ENCODE results near the gene TBC1D14.

The TBC1D14 gene, protein sequence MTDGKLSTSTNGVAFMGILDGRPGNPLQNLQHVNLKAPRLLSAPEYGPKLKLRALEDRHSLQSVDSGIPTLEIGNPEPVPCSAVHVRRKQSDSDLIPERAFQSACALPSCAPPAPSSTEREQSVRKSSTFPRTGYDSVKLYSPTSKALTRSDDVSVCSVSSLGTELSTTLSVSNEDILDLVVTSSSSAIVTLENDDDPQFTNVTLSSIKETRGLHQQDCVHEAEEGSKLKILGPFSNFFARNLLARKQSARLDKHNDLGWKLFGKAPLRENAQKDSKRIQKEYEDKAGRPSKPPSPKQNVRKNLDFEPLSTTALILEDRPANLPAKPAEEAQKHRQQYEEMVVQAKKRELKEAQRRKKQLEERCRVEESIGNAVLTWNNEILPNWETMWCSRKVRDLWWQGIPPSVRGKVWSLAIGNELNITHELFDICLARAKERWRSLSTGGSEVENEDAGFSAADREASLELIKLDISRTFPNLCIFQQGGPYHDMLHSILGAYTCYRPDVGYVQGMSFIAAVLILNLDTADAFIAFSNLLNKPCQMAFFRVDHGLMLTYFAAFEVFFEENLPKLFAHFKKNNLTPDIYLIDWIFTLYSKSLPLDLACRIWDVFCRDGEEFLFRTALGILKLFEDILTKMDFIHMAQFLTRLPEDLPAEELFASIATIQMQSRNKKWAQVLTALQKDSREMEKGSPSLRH

DNA sequence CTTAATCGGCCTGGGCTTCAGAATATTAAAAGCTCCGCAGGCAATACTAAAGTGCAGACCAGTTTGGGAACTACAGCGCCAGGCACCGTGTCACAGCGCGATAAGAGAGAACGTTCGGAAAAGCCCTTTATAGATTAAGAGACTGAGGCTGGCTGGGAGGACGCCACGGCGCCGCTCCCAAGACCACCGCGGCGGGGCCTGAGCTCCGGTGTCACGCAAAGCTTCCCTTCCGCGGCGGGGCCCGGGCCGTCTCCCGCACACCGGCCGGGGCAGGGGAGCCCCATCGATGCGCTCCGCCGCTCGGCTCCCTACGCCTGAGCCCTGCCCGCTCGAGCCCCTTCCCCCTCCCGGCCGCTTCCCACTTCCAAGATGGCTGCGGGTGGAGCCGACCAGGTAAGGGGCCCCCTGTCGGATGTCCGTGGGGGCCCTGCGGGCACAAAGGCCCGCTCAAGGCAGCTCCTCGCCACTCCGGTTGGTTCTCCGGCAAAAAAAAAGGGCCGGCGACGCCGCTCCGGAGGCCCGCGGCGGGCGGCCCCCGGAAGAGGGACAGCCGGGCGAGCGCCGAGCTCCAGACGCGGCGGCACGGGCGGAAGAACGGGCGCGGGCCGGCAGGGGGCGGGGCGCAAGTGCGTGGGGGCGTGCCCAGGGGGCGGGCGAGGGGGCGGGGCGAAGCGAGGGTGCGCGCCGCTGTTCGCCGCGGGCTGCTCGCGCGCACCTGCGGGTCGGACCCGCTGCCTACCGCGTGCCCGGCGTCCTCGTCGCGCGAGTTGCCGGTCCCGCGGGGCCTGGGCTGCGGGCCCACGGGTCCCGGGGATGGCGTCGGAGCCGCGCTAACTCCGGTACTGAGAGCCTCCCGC lies at the start of gene TBC1D14:
TBC1D14 (plus strand) TSS at position 714 of the 857 bp plus-strand sequence. CDS start 13,564 bp downstream, outside the sequence.
- Mint-ChIP-seq H3K4me1 (ENCODE audit: low read depth) (peaks cover 63% of the 10 kb centered on the region), H3K27me3 (ENCODE audit: low read depth) (no peaks in the 10 kb centered on the region), H3K36me3 (ENCODE audit: low read depth) (peaks cover 6% of the 10 kb centered on the region), H3K27ac (peak within 1 kb of the TSS; percentile 93), H3K4me3 (peak within 1 kb of the TSS; percentile 94), H3K9me3 (no peaks in the 10 kb centered on the region)

DNA sequence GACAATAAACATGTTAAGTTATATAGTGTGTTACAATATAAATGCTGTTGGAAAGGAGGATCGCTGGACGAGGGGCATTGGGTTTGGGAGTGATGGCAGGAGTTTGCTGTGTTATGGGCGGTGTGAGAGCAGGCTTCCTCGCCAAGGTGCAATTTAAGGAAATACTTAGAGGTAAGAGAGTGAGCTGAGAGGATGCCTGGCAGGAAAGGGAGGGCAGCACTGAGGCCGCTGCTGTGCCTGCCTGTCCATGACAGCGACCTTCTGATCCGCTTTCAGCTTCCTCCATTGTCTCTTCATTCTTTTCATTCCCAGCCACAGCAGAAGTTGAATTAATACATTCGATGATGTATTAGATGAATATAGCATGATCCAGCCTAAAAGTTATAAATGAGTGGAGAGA lies 41.2 kb upstream of the TBC1D14 start:
- H3K9me3 Mint-ChIP-seq = no peaks in the 10 kb centered on the region

DNA sequence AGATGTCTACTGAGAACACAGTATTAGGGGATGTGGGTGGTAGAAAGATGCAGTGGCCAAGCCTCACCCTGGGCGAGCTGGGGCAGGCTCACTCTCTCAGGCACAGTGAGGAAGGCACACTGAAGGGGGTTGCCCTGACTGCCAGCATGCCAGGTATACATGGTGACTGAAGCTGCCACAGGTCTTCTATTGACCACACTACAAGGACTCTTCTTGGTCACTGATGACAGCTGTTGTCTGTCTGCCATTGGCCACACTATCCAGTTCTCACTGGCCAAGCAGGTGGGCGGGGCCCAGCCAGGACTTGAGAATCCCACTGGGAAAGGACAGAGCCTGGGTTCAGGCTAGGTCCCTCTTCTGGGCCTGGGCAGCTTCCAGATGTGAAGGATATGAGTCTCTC lies 39.7 kb upstream of the TBC1D14 start:
- Mint-ChIP-seq H3K27ac (no peak overlapping the region), H3K4me1 (ENCODE audit: low read depth) (peaks cover 6% of the 10 kb centered on the region), H3K36me3 (ENCODE audit: low read depth) (peaks cover 25% of the 10 kb centered on the region), H3K9me3 (no peaks in the 10 kb centered on the region), H3K4me3 (no peak overlapping the region), H3K27me3 (ENCODE audit: low read depth) (no peaks in the 10 kb centered on the region)

More for the DNA sequence above, 41.2 kb upstream of the TBC1D14 start:
- no peak overlapping the region for H3K4me3 Mint-ChIP-seq
- H3K27ac Mint-ChIP-seq = no peak overlapping the region
- no peaks in the 10 kb centered on the region for H3K27me3 Mint-ChIP-seq (ENCODE audit: low read depth)
- no peaks in the 10 kb centered on the region for H3K4me1 Mint-ChIP-seq (ENCODE audit: low read depth)
- H3K36me3 Mint-ChIP-seq (ENCODE audit: low read depth) = peaks cover 30% of the 10 kb centered on the region

DNA sequence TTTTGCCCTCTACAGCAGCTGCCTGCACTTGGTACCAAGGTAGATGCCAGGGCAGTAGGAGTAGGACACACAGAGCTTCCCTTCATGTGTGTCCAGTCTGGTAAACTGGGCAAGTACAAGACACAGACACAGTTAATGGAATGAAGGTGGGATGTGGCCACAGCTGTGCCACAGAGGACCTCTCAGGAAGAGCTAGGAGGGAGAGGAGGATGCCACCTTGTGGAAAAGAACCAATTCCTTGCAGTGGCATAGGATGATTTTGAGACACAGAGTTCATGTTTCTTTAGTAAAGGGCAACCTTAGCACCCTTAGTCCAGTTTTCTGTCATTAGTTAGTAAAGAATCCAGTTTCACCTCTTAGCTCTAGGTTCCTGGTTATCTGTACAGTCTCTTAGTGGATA lies 36.3 kb upstream of the TBC1D14 start:
- Mint-ChIP-seq H3K27ac (peak overlapping the region; percentile 45), H3K27me3 (ENCODE audit: low read depth) (no peaks in the 10 kb centered on the region), H3K4me1 (ENCODE audit: low read depth) (peaks cover 13% of the 10 kb centered on the region), H3K4me3 (no peak overlapping the region), H3K9me3 (no peaks in the 10 kb centered on the region), H3K36me3 (ENCODE audit: low read depth) (peaks cover 24% of the 10 kb centered on the region)

DNA sequence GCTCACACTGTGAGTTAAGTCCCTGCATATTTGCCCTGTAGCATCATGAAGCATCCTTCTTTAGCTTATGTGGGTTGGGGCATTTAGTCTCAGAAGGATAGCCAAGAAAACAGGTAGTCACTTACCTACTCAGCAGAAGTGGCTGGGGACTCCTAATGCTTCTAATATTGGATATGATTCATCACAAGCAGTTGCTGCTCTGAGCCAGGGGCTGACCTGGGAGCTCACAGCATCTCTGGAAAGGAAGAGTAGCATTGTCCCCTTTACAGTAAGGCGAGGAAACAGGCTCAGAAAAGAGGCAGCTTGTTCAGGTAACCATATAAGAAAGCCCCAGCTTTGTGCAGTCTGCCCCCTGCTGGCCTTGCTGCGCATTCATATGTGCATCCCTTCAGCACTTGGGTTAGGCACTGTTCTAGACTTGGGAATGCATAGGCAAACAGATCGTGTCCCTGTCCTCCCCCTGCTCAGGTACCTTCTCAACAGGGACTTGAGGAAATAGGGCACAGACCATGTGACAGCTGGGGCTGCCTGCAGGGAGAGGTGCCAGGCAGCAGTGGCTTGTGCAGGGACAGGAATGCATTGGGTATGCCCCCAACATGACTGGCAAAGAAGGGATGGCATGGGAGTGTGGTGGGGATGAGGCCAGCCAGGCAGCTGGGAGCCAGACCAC lies 35.7 kb upstream of the TBC1D14 start:
- no peaks in the 10 kb centered on the region for H3K9me3 Mint-ChIP-seq
- H3K27me3 Mint-ChIP-seq (ENCODE audit: low read depth) = no peaks in the 10 kb centered on the region
- no peak overlapping the region for H3K27ac Mint-ChIP-seq
- peaks cover 25% of the 10 kb centered on the region for H3K36me3 Mint-ChIP-seq (ENCODE audit: low read depth)
- H3K4me3 Mint-ChIP-seq = no peak overlapping the region
- H3K4me1 Mint-ChIP-seq (ENCODE audit: low read depth) = peaks cover 13% of the 10 kb centered on the region

DNA sequence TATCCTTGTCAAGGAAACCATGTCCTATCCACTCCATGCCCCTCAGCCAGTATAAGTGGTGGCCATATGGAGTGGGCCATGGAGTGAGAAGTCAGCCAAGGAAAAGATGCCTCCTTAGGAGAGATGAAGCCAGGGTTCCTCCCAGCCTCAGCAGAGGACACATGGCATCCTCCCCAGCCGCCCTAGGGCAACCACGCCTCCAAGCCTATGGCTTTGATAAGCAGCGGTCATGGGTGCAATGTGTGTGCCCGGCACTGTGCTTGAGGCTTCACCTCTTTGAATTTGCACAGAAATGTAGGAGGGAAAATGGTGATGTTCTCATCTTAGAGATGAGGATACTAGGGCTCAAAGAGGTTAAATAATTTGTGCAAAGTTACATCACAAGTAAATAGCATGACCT lies 34.6 kb upstream of the TBC1D14 start:
- Mint-ChIP-seq H3K4me1 (ENCODE audit: low read depth) (peaks cover 13% of the 10 kb centered on the region), H3K9me3 (no peaks in the 10 kb centered on the region), H3K27me3 (ENCODE audit: low read depth) (no peaks in the 10 kb centered on the region), H3K27ac (no peak overlapping the region), H3K36me3 (ENCODE audit: low read depth) (peaks cover 31% of the 10 kb centered on the region), H3K4me3 (no peak overlapping the region)

DNA sequence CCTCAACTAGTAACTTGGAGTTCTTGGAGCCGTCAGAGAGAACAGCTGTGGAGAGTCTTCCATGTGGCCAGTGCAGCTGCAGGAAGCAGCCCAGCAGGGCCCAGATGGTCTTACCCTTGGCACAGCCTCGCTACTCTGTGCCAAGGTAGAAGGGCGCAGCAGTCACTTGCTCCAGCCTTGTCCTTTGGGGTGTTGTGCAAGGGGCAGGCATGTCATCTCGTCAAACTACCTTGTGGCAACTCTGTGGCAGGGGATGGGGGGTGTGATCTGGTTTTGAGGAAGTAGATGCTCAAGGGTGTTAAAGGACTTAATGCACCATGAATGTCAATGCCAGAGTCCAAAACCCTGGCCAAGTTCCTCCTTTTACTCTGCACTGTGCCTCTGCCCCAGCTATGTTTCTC lies 34.2 kb upstream of the TBC1D14 start:
- Mint-ChIP-seq H3K27me3 (ENCODE audit: low read depth) (no peaks in the 10 kb centered on the region), H3K9me3 (no peaks in the 10 kb centered on the region), H3K4me1 (ENCODE audit: low read depth) (peaks cover 13% of the 10 kb centered on the region), H3K4me3 (no peak overlapping the region), H3K36me3 (ENCODE audit: low read depth) (peaks cover 31% of the 10 kb centered on the region), H3K27ac (no peak overlapping the region)

DNA sequence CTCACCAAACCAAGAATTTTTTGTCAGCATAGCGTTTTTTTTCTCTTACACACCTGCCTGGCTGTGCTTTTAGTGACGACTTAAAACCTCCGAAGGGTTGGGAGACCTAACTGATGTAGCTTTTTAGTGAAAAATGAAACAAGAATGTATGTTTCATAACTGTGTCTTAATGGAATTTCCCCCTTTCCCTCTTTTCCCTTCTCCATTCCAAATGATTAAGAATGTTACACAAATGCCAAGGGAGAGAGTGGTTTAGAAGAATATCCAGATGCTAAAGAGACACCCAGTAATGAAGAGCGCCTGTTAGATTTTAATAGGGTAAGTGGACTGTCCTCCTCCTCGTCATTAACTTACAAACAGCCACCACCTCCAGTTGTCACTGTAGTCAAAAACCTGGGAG lies 33.2 kb upstream of the TBC1D14 start:
- H3K27ac Mint-ChIP-seq = no peak overlapping the region
- no peaks in the 10 kb centered on the region for H3K9me3 Mint-ChIP-seq
- H3K27me3 Mint-ChIP-seq (ENCODE audit: low read depth) = no peaks in the 10 kb centered on the region
- H3K4me3 Mint-ChIP-seq = no peak overlapping the region
- peaks cover 13% of the 10 kb centered on the region for H3K4me1 Mint-ChIP-seq (ENCODE audit: low read depth)
- peaks cover 36% of the 10 kb centered on the region for H3K36me3 Mint-ChIP-seq (ENCODE audit: low read depth)

DNA sequence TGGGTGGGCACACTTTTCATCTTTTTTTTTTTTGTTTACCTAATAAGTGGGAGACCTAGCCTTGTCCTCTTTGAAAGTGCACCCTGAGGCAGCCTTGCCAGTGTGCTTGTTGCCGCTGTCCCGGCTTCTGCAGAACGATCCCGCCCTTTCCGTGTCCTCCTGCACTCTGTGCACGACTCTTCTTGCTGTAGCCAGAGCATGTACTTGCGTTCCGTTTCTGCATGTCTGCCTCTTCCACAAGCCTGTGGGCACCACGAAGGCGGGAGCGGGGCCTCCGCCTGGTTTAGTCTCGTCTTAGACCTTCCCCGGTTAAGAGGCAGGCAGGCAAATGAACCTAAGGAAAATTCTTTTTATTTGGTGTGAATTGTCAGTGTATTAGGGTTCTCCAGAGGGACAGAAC lies 32.6 kb upstream of the TBC1D14 start:
- no peak overlapping the region for H3K4me3 Mint-ChIP-seq
- H3K27me3 Mint-ChIP-seq (ENCODE audit: low read depth) = no peaks in the 10 kb centered on the region
- H3K36me3 Mint-ChIP-seq (ENCODE audit: low read depth) = peaks cover 39% of the 10 kb centered on the region
- peak overlapping the region; percentile 47 for H3K27ac Mint-ChIP-seq
- H3K9me3 Mint-ChIP-seq = no peaks in the 10 kb centered on the region
- H3K4me1 Mint-ChIP-seq (ENCODE audit: low read depth) = peaks cover 13% of the 10 kb centered on the region

DNA sequence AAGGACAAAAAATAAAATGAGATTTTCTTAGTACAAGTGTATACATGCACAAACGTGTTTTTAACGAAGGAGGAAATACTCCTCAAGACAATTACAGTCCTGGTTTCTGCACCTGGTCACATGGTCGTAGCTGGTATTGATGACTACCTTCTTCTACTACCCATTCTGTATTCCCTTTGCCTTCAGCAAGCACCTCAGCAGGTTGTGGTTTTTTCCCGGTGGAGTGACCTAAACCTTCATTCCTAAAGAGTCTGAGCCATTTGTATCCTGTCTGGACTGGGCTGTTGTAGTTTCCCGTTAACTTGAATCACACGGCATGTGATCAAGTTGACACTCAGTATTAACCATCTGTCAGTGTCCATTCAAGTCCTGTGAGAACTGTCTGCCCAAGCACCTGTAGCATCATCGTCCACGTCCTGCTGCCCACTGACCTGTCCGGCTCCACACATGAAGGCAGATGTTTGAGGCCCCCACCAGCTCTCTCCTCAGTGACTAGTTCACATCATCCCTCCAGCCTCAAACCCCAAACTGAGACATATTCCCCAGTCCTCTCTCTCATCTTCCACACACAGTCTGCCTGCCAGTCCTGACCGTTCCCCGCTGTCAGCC lies 31.1 kb upstream of the TBC1D14 start:
- H3K27ac Mint-ChIP-seq = no peak overlapping the region
- no peaks in the 10 kb centered on the region for H3K27me3 Mint-ChIP-seq (ENCODE audit: low read depth)
- peaks cover 13% of the 10 kb centered on the region for H3K4me1 Mint-ChIP-seq (ENCODE audit: low read depth)
- peaks cover 42% of the 10 kb centered on the region for H3K36me3 Mint-ChIP-seq (ENCODE audit: low read depth)
- H3K4me3 Mint-ChIP-seq = no peak overlapping the region
- no peaks in the 10 kb centered on the region for H3K9me3 Mint-ChIP-seq

DNA sequence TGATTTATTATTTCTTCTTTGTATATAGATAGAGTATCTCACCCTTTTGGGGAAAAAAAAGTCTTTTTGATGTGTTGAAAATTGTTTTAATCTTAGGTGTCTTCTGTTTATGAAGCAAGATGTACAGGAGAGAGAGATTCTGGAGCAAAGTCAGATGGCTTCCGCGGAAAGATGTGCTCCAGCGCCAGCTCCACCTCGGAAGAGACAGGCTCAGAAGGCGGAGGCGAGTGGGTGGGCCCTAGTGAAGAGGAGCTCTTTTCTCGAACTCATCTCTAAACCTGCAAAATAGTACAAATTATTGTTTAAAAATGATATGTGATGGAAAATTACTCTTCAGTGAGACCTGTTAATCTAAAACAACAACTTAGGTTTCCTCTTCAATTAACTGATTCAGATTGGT lies 28.9 kb upstream of the TBC1D14 start:
- no peak overlapping the region for H3K27ac Mint-ChIP-seq
- no peaks in the 10 kb centered on the region for H3K9me3 Mint-ChIP-seq
- H3K36me3 Mint-ChIP-seq (ENCODE audit: low read depth) = peaks cover 40% of the 10 kb centered on the region
- H3K4me3 Mint-ChIP-seq = no peak overlapping the region
- no peaks in the 10 kb centered on the region for H3K27me3 Mint-ChIP-seq (ENCODE audit: low read depth)
- peaks cover 10% of the 10 kb centered on the region for H3K4me1 Mint-ChIP-seq (ENCODE audit: low read depth)

DNA sequence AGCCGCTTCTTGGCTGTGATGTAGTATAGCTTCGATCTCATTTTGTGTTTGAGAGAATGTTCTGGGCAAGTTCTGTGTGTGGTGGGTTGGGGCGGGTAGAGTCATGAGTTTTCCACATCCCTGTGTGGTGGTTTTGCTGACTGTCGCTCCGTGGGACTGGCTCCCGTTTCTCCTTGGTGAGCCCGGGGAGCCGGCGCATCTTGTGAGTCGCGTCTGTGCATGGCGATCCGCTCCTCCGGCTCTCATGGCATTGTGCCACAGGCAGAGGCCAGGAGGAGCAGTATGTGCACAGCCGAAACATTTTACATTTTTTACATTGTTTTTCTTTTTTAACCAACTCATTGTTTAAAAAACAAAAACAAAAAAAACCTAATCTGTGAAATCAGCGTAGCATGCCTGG lies 27.7 kb upstream of the TBC1D14 start:
- peaks cover 38% of the 10 kb centered on the region for H3K36me3 Mint-ChIP-seq (ENCODE audit: low read depth)
- no peak overlapping the region for H3K27ac Mint-ChIP-seq
- H3K4me1 Mint-ChIP-seq (ENCODE audit: low read depth) = peaks cover 7% of the 10 kb centered on the region
- H3K4me3 Mint-ChIP-seq = no peak overlapping the region
- H3K27me3 Mint-ChIP-seq (ENCODE audit: low read depth) = no peaks in the 10 kb centered on the region
- no peaks in the 10 kb centered on the region for H3K9me3 Mint-ChIP-seq

DNA sequence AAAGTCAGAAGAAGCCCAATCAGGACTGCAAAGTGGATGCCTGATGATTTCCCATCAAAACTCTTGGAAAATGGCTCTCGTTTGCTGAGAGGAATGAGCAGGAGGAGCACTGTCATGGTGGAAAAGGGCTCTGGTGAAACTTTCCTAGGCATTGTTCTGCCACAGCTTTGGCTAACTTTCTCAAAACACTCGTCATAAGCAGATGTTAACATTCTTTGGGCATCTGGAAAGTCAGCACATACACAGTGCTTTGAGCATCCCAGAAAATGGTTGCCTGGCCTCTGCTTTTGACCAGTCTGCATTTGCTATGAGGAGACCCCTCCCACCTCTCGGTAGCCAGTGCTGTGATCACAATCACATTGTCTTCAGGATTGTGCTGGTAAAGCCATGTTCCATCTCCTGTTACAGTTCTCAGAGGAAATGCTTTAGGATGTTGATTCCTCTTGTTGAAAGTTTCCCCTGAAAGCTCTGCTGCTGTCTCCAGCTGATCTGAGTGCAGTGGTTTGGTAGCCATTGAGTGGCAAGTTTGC lies 25.2 kb upstream of the TBC1D14 start:
- H3K4me3 Mint-ChIP-seq = no peak overlapping the region
- H3K27ac Mint-ChIP-seq = no peak overlapping the region
- no peaks in the 10 kb centered on the region for H3K27me3 Mint-ChIP-seq (ENCODE audit: low read depth)
- H3K36me3 Mint-ChIP-seq (ENCODE audit: low read depth) = peaks cover 19% of the 10 kb centered on the region
- H3K4me1 Mint-ChIP-seq (ENCODE audit: low read depth) = peaks cover 6% of the 10 kb centered on the region
- H3K9me3 Mint-ChIP-seq = no peaks in the 10 kb centered on the region
